IMR-90 (cell line): ENCODE results near the gene ZKSCAN5.

Experiments
- BHLHE40 ChIP-seq: fragments of 150-350 bp; IDR thresholded peaks from 2 replicates; pipeline ENCODE4 v1.6.1; 2016; ENCODE audit warnings: mild to moderate bottlenecking, low read depth, low read length
- CEBPB ChIP-seq: IDR thresholded peaks from 2 replicates; pipeline ENCODE4 v1.6.1; 2012; ENCODE audit warnings: low read depth, low read length, improper control_type of control experiment
- POLR2A ChIP-seq: IDR thresholded peaks from 2 replicates; pipeline ENCODE4 v1.6.1; 2012; ENCODE audit warnings: mild to moderate bottlenecking, low read depth, low read length
- RCOR1 ChIP-seq: IDR thresholded peaks from 2 replicates; pipeline ENCODE4 v1.6.1; 2012; ENCODE audit warnings: mild to moderate bottlenecking, low read length, improper control_type of control experiment; ENCODE audit not compliant: insufficient replicate concordance
- TF ChIP-seq, protein P1 (sequence below): conservative IDR thresholded peaks from 2 replicates; pipeline ENCODE4 v1.5.1; 2012; ENCODE audit warnings: mild to moderate bottlenecking, low read depth, low read length, improper control_type of control experiment
- TF ChIP-seq, protein P2 (sequence below): fragments of 150-350 bp; IDR thresholded peaks from 2 replicates; pipeline ENCODE4 v1.6.1; 2017; ENCODE audit warnings: mild to moderate bottlenecking, antibody characterized with exemption, low read length, low read depth

DNA sequence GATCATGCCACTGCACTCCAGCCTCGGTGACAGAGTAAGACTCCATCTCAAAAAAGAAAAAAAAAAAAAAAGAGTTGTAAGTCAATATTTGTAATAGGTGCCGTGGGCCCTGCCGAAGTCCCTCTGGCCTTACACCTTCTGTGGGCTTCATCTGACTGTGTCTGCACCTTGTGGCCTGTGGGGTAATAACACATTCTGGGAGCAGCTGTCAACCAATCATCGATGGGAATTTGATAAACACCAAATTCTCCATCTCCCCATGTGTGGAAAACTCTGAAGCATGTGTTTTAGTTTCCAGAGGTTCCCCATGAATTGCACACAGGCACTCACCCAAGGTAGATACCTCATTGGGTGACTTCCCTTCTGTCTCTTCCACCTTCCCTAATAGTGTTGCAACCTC is 15.2 kb upstream of the ZKSCAN5 start:
- TF ChIP-seq, protein P1, sequence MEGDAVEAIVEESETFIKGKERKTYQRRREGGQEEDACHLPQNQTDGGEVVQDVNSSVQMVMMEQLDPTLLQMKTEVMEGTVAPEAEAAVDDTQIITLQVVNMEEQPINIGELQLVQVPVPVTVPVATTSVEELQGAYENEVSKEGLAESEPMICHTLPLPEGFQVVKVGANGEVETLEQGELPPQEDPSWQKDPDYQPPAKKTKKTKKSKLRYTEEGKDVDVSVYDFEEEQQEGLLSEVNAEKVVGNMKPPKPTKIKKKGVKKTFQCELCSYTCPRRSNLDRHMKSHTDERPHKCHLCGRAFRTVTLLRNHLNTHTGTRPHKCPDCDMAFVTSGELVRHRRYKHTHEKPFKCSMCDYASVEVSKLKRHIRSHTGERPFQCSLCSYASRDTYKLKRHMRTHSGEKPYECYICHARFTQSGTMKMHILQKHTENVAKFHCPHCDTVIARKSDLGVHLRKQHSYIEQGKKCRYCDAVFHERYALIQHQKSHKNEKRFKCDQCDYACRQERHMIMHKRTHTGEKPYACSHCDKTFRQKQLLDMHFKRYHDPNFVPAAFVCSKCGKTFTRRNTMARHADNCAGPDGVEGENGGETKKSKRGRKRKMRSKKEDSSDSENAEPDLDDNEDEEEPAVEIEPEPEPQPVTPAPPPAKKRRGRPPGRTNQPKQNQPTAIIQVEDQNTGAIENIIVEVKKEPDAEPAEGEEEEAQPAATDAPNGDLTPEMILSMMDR = no peak
- TF ChIP-seq CEBPB = no peak
- TF ChIP-seq POLR2A = no peak
- no peak for TF ChIP-seq RCOR1
- TF ChIP-seq, protein P2, sequence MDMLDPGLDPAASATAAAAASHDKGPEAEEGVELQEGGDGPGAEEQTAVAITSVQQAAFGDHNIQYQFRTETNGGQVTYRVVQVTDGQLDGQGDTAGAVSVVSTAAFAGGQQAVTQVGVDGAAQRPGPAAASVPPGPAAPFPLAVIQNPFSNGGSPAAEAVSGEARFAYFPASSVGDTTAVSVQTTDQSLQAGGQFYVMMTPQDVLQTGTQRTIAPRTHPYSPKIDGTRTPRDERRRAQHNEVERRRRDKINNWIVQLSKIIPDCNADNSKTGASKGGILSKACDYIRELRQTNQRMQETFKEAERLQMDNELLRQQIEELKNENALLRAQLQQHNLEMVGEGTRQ = no peak
- no peak for TF ChIP-seq BHLHE40
